GM19467 (cell line): ENCODE results near the gene EDN2.

ENCODE experiments used
- ATAC-seq: cut with Tn5 transposase; IDR thresholded peaks from one replicate; pipeline ENCODE4 v1.9.1; 2021; ENCODE audit warnings: mild to moderate bottlenecking, moderate library complexity; ENCODE audit not compliant: unreplicated experiment

EDN2 gene

GRCh38 chr1:41484402-41485241 lies at the start of gene EDN2:
Gene EDN2, minus strand, starts transcription at chr1:41484683. Its CDS starts 82 bp downstream, at chr1:41484601.
- ATAC-seq, result no peak

- ATAC-seq, result no peak
Observed at GRCh38 chr1:41533731-41534080, 49.2 kb upstream of the EDN2 start.

DNA sequence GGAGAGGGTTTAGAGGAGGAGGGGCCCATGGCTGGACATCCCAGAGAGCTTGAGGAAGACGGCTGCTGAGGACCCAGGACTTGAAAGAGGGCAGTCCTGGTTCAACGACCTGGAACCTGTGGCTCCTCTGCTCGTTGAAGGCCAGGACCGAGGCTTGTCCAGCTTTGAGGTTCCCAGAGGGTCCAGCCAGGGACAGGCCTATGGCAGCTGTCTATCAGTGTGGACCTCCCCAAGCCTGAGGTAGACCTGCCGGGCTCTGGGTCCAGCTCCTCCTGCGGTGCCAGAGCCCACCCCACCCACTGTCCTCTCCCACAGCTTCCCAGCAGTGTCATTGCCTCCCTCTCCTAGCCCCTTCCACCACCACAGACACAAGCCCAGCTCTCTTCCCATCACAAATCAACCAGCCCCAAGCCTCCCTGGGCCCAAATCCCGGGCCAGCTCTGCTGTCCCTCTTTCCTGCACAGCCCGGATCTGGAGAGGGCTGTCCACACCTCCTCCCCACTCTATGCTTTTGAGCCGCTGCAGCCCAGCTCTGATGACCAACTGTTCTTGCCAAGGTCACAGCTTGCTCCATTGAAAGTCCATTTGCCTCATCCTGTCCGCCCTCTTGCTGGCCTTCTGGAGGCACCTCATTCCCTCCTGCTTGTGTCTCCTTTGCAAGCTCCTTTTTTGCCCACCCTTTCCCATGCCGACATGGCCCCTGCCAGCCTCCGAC lies 48.7 kb upstream of the EDN2 start:
- no peak for ATAC-seq

DNA sequence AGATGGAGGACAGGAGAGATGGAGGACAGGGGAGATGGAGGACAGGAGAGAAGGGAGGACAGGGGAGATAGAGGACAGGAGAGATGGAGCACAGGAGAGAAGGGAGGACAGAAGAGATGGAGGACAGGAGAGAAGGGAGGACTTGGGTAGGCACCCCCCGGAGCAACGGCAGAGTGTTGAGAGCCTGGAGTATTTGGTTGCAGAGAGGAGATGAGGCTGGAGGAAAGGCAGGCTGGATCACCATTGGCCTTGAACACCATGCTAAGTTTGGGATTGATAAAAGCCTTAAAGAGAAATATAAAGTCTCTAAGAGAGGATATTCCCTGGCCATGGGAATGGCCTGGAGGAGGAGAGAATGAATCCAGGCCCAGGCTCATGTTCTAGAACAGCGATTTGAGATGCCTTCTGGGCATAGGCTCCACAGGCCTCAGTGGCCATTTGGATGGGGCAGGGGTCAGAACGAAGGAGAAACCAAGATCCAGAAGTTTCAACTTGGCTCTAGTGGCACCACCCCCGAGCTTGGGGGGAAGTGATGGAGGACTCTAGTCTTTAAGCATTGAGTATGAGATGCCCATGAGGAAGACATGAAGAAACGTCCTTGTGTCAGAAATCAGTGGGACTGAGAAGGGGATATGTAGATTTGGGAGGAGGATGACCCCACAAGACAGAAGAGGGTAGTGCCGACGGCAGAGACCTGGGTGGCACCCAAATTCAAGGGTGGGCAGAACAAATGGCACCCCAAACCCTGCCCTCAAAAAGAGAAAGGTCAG lies 47.9 kb upstream of the EDN2 start:
- ATAC-seq, result no peak

DNA sequence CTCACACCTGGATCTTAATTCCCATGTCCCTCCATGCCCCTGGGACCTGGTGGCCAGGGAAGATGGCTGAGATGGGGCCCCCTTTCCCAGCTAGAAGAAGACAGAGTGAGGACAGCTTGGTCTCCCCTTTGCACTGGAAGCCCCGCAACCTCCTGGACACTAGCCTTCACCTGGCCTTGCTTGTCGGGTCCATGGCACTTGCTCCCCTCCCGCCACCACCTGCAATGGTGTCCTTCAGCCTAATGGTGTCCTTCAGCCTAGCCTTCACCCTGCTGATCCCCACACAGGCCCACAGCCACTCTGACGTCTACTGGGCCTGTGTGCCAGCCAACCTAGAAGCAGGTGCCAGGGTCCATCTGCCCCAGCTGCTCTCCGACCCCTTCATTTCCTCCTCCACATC lies 45.9 kb upstream of the EDN2 start:
- ATAC-seq, result no peak

DNA sequence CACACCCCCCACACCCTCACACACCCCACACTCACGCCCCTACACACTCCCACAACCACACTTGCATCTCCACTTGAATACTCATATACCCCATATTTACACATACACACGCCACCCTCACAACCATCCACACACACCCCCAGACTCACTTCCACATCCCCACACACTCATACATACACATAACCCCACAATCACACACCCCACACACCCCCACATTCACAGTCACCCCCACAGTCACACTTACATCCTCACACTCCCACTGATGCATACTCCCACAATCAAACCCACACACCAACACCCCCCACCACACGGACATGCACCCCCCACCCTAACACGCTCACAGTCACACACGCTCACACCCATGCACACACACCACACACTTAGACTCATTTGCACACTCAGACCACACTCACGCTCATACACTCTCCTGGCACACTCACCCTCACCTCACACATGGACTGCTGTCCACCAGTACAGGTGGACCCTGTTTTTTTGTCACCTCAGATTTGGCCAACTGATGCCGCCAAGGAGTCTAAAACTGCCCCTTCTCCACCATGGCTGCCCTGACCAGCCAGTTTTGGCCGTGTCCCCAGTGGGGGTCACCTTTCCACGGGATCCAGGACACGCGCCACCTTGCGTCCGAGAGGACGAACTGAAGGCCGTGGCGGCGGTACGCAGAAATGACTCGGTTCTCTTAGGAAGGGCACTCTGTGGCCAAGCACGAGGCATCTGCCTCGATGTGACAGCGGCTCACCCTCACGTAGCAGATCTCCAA lies 45.3 kb upstream of the EDN2 start:
- no peak for ATAC-seq

DNA sequence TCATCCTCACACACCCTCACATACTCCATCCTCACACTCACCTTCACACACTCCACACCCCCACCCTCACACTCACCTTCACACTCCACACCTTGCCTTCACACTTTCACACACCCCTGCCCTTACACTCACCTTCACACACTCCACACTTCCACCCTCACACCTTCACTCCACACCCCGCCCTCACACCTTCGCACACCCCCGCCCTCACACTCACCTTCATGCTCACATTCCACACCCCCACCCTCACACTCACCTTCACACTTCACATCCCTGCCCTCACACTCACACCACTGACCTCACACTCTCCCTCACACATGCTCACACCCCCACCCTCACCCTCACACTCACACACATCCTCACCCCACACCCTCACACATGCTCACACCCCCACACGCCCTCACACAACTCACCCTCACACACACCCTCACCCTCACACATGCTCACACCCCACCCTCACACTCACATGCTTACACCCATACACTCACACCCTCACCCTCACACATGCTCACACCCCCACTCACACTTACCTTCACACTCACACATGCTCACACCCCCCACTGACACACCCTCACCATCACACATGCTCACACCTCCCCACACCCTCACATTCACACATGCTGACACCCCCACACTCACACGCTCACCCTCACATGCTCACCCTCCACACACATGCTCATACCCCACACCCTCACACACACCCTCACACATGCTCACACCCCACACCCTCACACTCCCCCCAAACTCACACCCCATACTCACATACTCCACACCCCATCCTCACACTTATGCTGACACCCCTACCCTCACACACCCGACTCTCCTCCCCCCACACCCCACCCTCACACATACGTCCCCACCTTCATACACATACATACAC lies 44.5 kb upstream of the EDN2 start:
- ATAC-seq, result no peak

DNA sequence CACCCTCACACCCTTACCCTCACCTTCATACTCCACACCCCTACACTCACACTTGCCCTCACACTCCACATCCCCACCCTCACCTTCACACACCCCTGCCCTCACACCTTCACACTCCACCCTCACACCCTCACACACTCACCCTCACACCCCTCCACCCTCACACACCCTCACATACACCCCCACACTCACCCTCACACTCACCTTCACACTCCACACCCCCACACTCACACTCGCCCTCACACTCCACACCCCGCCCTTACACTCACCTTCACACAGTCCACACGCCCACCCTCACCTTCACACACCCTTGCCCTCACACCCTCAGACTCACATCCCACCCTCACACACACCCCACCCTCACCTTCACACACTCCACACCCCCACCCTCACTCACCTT lies 43.6 kb upstream of the EDN2 start:
- ATAC-seq, result no peak

GRCh38 chr1:41526956-41527561 lies 42.6 kb upstream of the EDN2 start:
- no peak for ATAC-seq

- ATAC-seq, result no peak
Observed at GRCh38 chr1:41525891-41526587, 41.6 kb upstream of the EDN2 start.

- no peak for ATAC-seq
Observed at GRCh38 chr1:41524676-41525675, 40.5 kb upstream of the EDN2 start.

DNA sequence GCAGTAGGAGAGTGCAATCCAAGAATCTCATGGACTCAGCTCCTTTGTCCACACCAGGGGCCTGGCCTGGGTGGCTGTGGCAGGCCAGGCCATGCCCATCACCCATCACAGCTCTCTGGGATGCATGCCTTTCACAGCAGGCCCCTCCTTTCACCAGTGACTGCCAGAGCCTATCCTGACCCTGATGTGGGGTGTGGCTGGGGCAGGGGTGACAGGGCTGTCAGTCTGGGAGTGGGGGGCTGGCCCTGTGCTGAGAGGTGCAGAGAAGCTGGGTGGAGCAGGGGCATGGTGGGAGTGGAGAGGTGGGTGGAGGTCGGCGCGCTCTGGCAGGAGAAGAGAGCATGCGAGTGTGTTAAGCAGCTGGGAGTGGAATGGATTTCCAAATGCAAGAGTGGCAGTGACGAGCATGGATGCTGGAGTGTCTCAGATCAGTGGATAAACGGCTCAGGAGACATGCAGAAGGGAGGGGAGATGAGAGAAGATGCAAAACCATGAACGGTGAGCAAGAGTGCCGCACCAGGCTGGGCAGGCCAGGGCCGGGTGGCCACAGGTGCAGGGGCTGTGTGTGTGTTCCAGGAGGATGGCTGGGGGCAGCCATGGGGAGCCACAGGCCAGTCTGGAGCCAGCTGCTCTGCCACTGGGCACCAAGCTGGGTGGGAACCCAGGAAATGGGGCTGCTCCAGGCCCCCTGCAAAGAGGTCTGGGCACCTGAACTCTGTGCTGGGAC lies 39.6 kb upstream of the EDN2 start:
- no peak for ATAC-seq

GRCh38 chr1:41523071-41523470 lies 38.6 kb upstream of the EDN2 start:
- no peak for ATAC-seq

GRCh38 chr1:41521766-41522165 lies 37.3 kb upstream of the EDN2 start:
- no peak for ATAC-seq

DNA sequence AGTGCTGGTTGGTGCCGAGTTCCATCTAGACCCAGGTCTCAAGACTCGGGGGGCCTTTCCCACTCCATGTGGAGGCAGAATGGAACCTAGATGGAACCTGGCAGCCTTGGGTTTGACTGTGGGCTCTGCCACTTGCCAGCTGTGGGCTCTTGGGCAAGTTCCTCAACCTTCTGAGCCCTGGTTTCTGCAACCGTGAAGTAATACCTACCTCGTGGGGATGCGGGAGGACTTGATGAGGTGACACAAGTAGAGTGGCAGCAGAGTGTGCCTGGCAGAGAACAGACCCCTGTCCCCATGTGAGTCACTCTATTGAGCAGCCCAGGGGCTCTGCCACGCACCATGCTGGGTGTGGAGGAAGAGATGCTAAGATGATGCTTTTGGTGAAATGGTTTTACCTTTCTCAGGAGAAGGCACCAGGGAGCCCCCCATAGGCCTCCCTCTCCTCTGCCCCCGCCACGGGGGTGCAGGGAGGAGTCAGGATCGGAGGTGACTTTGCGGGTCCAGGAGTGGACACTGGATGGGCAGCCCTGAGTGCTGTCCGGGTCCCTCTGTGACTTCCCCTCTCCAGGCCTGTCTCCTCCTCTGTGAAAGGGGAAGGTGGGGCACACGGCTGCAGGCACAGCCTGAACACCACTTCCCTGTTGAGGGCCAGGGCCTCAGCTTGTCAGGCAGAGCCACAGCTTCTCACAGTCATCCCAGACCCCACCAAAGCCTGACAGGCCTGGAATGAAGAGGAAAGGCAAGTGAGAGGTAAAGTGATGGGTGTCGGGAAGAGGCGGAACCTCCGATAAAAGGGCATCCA lies 36.7 kb upstream of the EDN2 start:
- ATAC-seq, result no peak

DNA sequence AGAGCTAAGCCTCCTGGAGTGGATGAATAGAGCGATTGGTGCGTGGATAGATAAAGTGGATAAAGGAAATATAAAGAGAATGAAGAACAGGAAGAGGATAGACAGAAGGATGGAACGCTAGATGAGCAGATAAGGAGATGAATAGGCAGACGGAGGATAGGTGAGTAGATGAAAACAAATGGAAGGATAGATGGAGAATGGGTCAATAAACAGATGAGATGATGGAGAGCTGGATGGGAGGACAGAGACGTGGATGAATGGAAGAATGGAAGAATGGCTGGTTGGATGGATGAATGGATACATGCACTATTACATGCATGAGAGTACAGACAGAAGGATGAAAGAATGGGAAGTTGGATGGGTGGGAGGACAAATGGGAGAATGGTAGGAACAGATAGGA lies 35.2 kb upstream of the EDN2 start:
- no peak for ATAC-seq
